Keratinocyte (primary cell): ENCODE measurements around the gene LDB2. TPM values are rescaled to one million over a fixed set of nuclear protein-coding genes. Genes with fewer than 3 reads are reported as not detected.

Experiments
- DNase-seq: peaks from one replicate; pipeline ENCODE4 v3.0.0-alpha.2; 2011; ENCODE audit warnings: low read depth, missing footprints, low spot score
- FAIRE-seq: peaks from 2 replicates; lab custom pipeline; 2011; peaks lifted over from hg19 to GRCh38; lab: Jason Lieb, UNC
- H2AFZ ChIP-seq: 2 replicates; pipeline ENCODE4 v1.6.0; 2012; ENCODE audit warnings: low read length, control low read depth, inconsistent platforms; ENCODE audit not compliant: control insufficient read depth
- H3K27ac ChIP-seq: 2 replicates; pipeline ENCODE4 v1.5.1; 2011; ENCODE audit warnings: low read length; ENCODE audit not compliant: control insufficient read depth, insufficient read depth
- H3K27me3 ChIP-seq: 3 replicates; pipeline ENCODE4 v1.6.0; 2011; ENCODE audit warnings: low read length; ENCODE audit not compliant: control insufficient read depth, insufficient read depth; ENCODE audit errors: extremely low read depth
- H3K36me3 ChIP-seq, 2 experiments: 2 replicates in 1 of 2; 3 replicates in 1 of 2; pipeline ENCODE4 v1.5.1; 2011; ENCODE audit warnings: low read length in 2 of 2, mild to moderate bottlenecking in 1 of 2; ENCODE audit not compliant: control insufficient read depth in 2 of 2, insufficient read depth in 2 of 2; ENCODE audit errors: extremely low read depth in 1 of 2
- H3K4me1 ChIP-seq: 3 replicates; pipeline ENCODE4 v1.5.1; 2011; ENCODE audit warnings: low read length; ENCODE audit not compliant: control insufficient read depth, insufficient read depth; ENCODE audit errors: extremely low read depth
- H3K4me2 ChIP-seq: 3 replicates; pipeline ENCODE4 v1.6.0; 2011; ENCODE audit warnings: low read depth, low read length; ENCODE audit not compliant: control insufficient read depth, insufficient read depth; ENCODE audit errors: extremely low read depth
- H3K4me3 ChIP-seq, 3 experiments: fragments of 200-600 bp in 1 of 3; sonication (generic) in 1 of 3; 2 replicates in 2 of 3; 3 replicates in 1 of 3; pipeline ENCODE4 v1.5.1; 2011 to 2016; ENCODE audit warnings: low read length in 3 of 3, mild to moderate bottlenecking in 3 of 3, control low read depth in 2 of 3, inconsistent platforms in 1 of 3, low read depth in 1 of 3, mixed read lengths in 1 of 3, mixed run types in 1 of 3, moderate library complexity in 1 of 3; ENCODE audit not compliant: control insufficient read depth in 2 of 3, insufficient read depth in 2 of 3; ENCODE audit errors: extremely low read depth in 1 of 3
- H3K79me2 ChIP-seq: 2 replicates; pipeline ENCODE4 v1.6.0; 2012; ENCODE audit warnings: low read length; ENCODE audit not compliant: control insufficient read depth, insufficient read depth
- H3K9ac ChIP-seq: 3 replicates; pipeline ENCODE4 v1.6.0; 2011; ENCODE audit warnings: low read length; ENCODE audit not compliant: control insufficient read depth, insufficient read depth; ENCODE audit errors: extremely low read depth
- H3K9me1 ChIP-seq: 3 replicates; pipeline ENCODE4 v1.6.0; 2011; ENCODE audit warnings: low read length; ENCODE audit not compliant: control insufficient read depth, insufficient read depth; ENCODE audit errors: extremely low read depth
- H3K9me3 ChIP-seq: 2 replicates; pipeline ENCODE4 v1.5.1; 2012; ENCODE audit warnings: low read depth, low read length; ENCODE audit not compliant: control insufficient read depth
- H4K20me1 ChIP-seq: 3 replicates; pipeline ENCODE4 v1.6.0; 2011; ENCODE audit warnings: low read length; ENCODE audit not compliant: control insufficient read depth, insufficient read depth; ENCODE audit errors: extremely low read depth
- EZH2 ChIP-seq: IDR thresholded peaks from one replicate; pipeline ENCODE4 v1.6.1; 2012; ENCODE audit warnings: inconsistent platforms, mild to moderate bottlenecking, low read length, moderate library complexity
- dilution Hi-C: fragments of 300-500 bp; cut with MboI; formaldehyde crosslinking; loops from one replicate; pipeline ENCODE4 v1.7.0; 2020; ENCODE audit warnings: low sequenced_read_pairs; ENCODE audit not compliant: extremely low pct_ligation_motif_present
- polyA plus RNA-seq, 5 experiments: library from polyadenylated mRNA; depleted of rRNA in 3 of 5; stranded (reverse) in 3 of 5; stranded (forward) in 1 of 5; unstranded in 1 of 5; fragments of >200 nt; gene quantifications; 1 replicate in 1 of 5; 2 replicates in 3 of 5; 3 replicates in 1 of 5; pipeline versions ENCODE4 v1.2.1 to v1.2.3, GENCODE V29; 2011 to 2012; ENCODE audit warnings: missing spikeins in 2 of 5, low read depth in 1 of 5, low replicate concordance in 1 of 5
- TF ChIP-seq, protein P1 (sequence below), 3 experiments: IDR thresholded peaks in 1 of 3; conservative IDR thresholded peaks in 1 of 3; optimal IDR thresholded peaks in 1 of 3; 2 replicates in 2 of 3; 3 replicates in 1 of 3; pipeline versions ENCODE3 to v1.5.1; 2011; ENCODE audit warnings: low read length in 3 of 3, mild to moderate bottlenecking in 3 of 3, moderate library complexity in 2 of 3, control low read depth in 1 of 3, inconsistent platforms in 1 of 3; ENCODE audit not compliant: insufficient read depth in 2 of 3; ENCODE audit errors: extremely low read depth in 1 of 3

LDB2 gene
- polyA plus RNA-seq, 1 donor (not counting 4 experiments of a cell fraction or from before 2014, with no cell fraction given) = not detected

DNA sequence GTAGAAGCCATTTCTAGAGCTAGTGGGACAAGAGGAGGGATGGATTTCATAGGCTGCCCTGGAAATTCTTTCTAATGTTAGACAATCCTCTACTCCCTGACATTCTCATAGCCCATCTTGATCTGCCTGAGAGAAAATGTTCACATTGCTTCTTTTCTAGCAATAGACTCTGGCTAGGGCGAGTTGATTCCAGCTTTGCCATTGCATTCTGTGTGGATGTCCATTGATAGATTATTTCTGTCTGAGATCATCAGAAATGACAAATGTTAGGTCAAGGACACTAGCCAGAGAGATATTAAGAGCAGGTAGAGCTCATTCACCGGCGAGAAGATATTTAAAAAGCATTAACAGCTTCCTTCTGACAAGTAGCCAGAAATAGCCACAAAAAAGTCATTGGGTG is 184.7 kb downstream of the LDB2 start:
- Histone ChIP-seq H3K4me2 (no peak overlapping the region), H3K4me3 (no peak overlapping the region), H3K27me3 (no peaks in the 10 kb centered on the region), H3K79me2 (no peaks in the 10 kb centered on the region), H3K36me3 (no peaks in the 10 kb centered on the region), H4K20me1 (no peaks in the 10 kb centered on the region), H3K4me1 (no peaks in the 10 kb centered on the region), H2AFZ (no peak overlapping the region), H3K9me3 (no peaks in the 10 kb centered on the region), H3K9ac (no peak overlapping the region), H3K9me1 (no peaks in the 10 kb centered on the region), H3K27ac (no peak overlapping the region)
- FAIRE-seq (no peak), DNase-seq (no peak)
- TF ChIP-seq, protein P1, sequence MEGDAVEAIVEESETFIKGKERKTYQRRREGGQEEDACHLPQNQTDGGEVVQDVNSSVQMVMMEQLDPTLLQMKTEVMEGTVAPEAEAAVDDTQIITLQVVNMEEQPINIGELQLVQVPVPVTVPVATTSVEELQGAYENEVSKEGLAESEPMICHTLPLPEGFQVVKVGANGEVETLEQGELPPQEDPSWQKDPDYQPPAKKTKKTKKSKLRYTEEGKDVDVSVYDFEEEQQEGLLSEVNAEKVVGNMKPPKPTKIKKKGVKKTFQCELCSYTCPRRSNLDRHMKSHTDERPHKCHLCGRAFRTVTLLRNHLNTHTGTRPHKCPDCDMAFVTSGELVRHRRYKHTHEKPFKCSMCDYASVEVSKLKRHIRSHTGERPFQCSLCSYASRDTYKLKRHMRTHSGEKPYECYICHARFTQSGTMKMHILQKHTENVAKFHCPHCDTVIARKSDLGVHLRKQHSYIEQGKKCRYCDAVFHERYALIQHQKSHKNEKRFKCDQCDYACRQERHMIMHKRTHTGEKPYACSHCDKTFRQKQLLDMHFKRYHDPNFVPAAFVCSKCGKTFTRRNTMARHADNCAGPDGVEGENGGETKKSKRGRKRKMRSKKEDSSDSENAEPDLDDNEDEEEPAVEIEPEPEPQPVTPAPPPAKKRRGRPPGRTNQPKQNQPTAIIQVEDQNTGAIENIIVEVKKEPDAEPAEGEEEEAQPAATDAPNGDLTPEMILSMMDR (optimal IDR thresholded peaks at IDR 0.05 in 1 of 3, IDR thresholded peaks at IDR 0.05 in 1 of 3, conservative IDR thresholded peaks at IDR 0.05 in 1 of 3; ENCODE audit: extremely low read depth in 1 of 3, insufficient read depth in 2 of 3, low read length in 3 of 3) = no peak
- TF ChIP-seq EZH2 = no peak
- dilution Hi-C loops = no loop called here

DNA sequence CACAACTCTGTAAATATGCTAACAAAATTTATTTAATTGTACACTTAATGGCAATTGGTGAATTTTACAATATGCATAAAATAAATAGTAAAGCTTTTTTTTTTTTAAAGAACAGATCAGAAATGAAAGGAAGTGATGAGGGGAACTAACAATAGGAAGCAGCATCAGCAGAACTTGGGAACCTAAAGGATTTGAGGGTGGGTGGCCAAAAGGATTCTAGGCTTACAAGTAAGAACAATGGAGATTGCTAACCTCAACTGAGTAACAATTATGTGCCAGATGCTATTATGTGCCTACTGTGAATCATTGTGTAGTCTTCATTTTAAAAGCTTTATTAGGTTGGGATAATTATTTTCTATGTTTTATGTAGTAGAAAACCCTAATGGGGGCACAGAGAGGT is 185.2 kb downstream of the LDB2 start:
- FAIRE-seq = no peak
- dilution Hi-C loops = no loop called here

More for the DNA sequence above, 185.2 kb downstream of the LDB2 start:
- TF ChIP-seq EZH2 = no peak
- TF ChIP-seq, protein P1 (optimal IDR thresholded peaks at IDR 0.05 in 1 of 3, IDR thresholded peaks at IDR 0.05 in 1 of 3, conservative IDR thresholded peaks at IDR 0.05 in 1 of 3; ENCODE audit: extremely low read depth in 1 of 3, insufficient read depth in 2 of 3, low read length in 3 of 3) = no peak
- H3K36me3 ChIP-seq = no peaks in the 10 kb centered on the region
- no peak overlapping the region for H3K27ac ChIP-seq
- H4K20me1 ChIP-seq = no peaks in the 10 kb centered on the region
- no peaks in the 10 kb centered on the region for H3K27me3 ChIP-seq
- H3K9me3 ChIP-seq = no peaks in the 10 kb centered on the region
- H3K9ac ChIP-seq = no peak overlapping the region
- no peaks in the 10 kb centered on the region for H3K79me2 ChIP-seq
- DNase-seq = no peak
- H2AFZ ChIP-seq = no peak overlapping the region
- no peaks in the 10 kb centered on the region for H3K4me1 ChIP-seq
- no peaks in the 10 kb centered on the region for H3K9me1 ChIP-seq
- no peak overlapping the region for H3K4me2 ChIP-seq
- H3K4me3 ChIP-seq = no peak overlapping the region
